Adrenal gland (tissue), 12 donors: ENCODE measurements around the gene TPO. TPM values are rescaled to one million over a fixed set of nuclear protein-coding genes. Genes with fewer than 3 reads are reported as not detected.

ENCODE experiments used
- DNase-seq, 7 donors: peaks; one replicate each; pipeline ENCODE4 v3.0.0-alpha.2; 2019 to 2020
- H3K27ac ChIP-seq, 5 donors: fragments of 200-600 bp; sonication (generic) in 4 of 5; 1 replicate in 3 of 5; 2 replicates in 2 of 5; pipeline versions ENCODE4 v1.5.1 to v1.8.0; 2016 to 2020; ENCODE audit warnings: mild to moderate bottlenecking in 1 of 5
- H3K27me3 ChIP-seq: fragments of 200-600 bp; 2 replicates; pipeline ENCODE4 v1.8.0; 2021
- H3K36me3 ChIP-seq, 2 donors: fragments of 200-600 bp; replicated peaks in 1 of 2; 1 replicate in 1 of 2; 2 replicates in 1 of 2; pipeline versions ENCODE4 v1.5.1 to v1.8.0; 2018 to 2022
- H3K4me1 ChIP-seq, 2 donors: fragments of 200-600 bp; replicated peaks in 1 of 2; 1 replicate in 1 of 2; 2 replicates in 1 of 2; pipeline versions ENCODE4 v1.5.1 to v1.8.0; 2018 to 2021
- H3K4me3 ChIP-seq, 4 donors: fragments of 200-600 bp; sonication (generic) in 3 of 4; one replicate each; pipeline ENCODE4 v1.5.1; 2016 to 2018
- H3K9me3 ChIP-seq, 3 donors: fragments of 200-600 bp; sonication (generic) in 1 of 3; replicated peaks in 1 of 3; 1 replicate in 2 of 3; 2 replicates in 1 of 3; pipeline versions ENCODE4 v1.5.1 to v1.8.0; 2016 to 2021
- POLR2A ChIP-seq, 2 donors: fragments of 450-650 bp; IDR thresholded peaks; one replicate each; pipeline ENCODE4 v1.6.1; 2017; ENCODE audit warnings: antibody characterized with exemption in 2 of 2, mild to moderate bottlenecking in 2 of 2, moderate library complexity in 1 of 2
- WGBS, 4 donors: extraction: QIAGEN DNeasy Blood & Tissue Kit in 2 of 4; methylation state at CpG; one replicate each; pipeline versions ENCODE4 v1.1.5 to v1.1.7; 2013 to 2017; 5-methylcytosine and 5-hydroxymethylcytosine counted together
- intact Hi-C, 2 donors: fragments of 100-400 bp; cut with DNase I; formaldehyde crosslinking; loops; one replicate each; pipeline versions ENCODE4 v1.14.1 to v1.15.0; 2022 to 2023
- polyA plus RNA-seq, 3 donors: library from polyadenylated mRNA; stranded (reverse); fragments of 200-250 nt in 2 of 3; fragments of 350-450 nt in 1 of 3; fragmentation: Illumina TruSeq in 1 of 3; extraction: RNeasy Lipid Tissue Mini Kit (QIAGEN cat#74804) in 1 of 3; gene quantifications; one replicate each; pipeline ENCODE4 v1.2.3, GENCODE V29; 2013 to 2014
- total RNA-seq, 9 donors: library from RNA; depleted of rRNA in 4 of 9; stranded (reverse); fragments of >200 nt in 4 of 9; fragments of 120-200 nt in 1 of 9; fragmentation: NEBNext Ultra II Directional in 1 of 9; extraction: Animal tissue kit (Norgen Biotek cat#: 25700) in 1 of 9; gene quantifications; one replicate each; pipeline versions ENCODE4 v1.1.0 to v1.2.4, GENCODE V29; 2013 to 2023
- TF ChIP-seq, protein P1 (sequence below), 6 experiments: fragments of 450-650 bp in 4 of 6; fragments of 200-600 bp in 2 of 6; sonication (generic) in 1 of 6; IDR thresholded peaks; 1 replicate in 5 of 6; 2 replicates in 1 of 6; pipeline versions ENCODE4 v1.5.1 to v1.8.0; 2016 to 2021; ENCODE audit warnings: antibody characterized with exemption in 6 of 6, mild to moderate bottlenecking in 2 of 6, moderate library complexity in 1 of 6
- donor health status: healthy with polysubstance abuse.
- donor health status: Bipolar disorder and iron deficiency.
- donor health status: DM: yes; HTN: yes; CAD: no.
- donor health status: DM: no; HTN: no; CAD: no.
- donor health status: DM: no; HTN: no; CAD: no.
- donor health status: DM: yes; HTN: yes; CAD: no.

Gene TPO
- total and polyA plus RNA-seq, 12 donors, result 0.08 to 16.0 (median 1.6) TPM; not detected in 8

DNA sequence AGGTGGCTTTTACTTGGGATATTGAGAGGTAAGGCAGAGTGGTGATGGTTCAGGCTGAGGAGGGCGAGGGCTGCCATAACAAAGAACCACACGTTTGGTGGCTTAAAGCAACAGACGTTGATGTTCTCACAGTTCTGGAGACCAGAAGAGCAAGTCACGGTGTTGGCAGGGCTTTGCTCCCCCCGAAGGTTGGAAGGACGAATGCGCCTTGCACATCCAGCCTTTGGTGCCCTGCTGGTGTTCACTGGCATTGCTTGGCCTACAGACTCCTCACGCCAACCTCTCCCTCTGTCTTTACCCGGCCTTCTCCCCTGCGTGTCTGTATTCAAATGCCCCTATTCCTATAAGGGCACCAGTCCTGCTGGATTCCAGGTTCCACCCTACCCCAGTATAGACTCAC is 125.4 kb downstream of the TPO start:
- Histone ChIP-seq H3K36me3 (no peaks in the 10 kb centered on the region), H3K4me1 (no peaks in the 10 kb centered on the region), H3K9me3 (no peaks in the 10 kb centered on the region), H3K27ac (no peak overlapping the region), H3K27me3 (no peaks in the 10 kb centered on the region), H3K4me3 (no peak overlapping the region)
- no peak for TF ChIP-seq POLR2A (IDR thresholded peaks at IDR 0.05)
- TF ChIP-seq, protein P1, sequence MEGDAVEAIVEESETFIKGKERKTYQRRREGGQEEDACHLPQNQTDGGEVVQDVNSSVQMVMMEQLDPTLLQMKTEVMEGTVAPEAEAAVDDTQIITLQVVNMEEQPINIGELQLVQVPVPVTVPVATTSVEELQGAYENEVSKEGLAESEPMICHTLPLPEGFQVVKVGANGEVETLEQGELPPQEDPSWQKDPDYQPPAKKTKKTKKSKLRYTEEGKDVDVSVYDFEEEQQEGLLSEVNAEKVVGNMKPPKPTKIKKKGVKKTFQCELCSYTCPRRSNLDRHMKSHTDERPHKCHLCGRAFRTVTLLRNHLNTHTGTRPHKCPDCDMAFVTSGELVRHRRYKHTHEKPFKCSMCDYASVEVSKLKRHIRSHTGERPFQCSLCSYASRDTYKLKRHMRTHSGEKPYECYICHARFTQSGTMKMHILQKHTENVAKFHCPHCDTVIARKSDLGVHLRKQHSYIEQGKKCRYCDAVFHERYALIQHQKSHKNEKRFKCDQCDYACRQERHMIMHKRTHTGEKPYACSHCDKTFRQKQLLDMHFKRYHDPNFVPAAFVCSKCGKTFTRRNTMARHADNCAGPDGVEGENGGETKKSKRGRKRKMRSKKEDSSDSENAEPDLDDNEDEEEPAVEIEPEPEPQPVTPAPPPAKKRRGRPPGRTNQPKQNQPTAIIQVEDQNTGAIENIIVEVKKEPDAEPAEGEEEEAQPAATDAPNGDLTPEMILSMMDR (IDR thresholded peaks at IDR 0.05), result peak in 1 of 6 experiments; percentile 8
- intact Hi-C loops, result no loop called here
- WGBS, 4 donors, result 55 to 59% (median 55%) methylated on average over 9 to 10 of the region's 10 CpGs
- no peak for DNase-seq

DNA sequence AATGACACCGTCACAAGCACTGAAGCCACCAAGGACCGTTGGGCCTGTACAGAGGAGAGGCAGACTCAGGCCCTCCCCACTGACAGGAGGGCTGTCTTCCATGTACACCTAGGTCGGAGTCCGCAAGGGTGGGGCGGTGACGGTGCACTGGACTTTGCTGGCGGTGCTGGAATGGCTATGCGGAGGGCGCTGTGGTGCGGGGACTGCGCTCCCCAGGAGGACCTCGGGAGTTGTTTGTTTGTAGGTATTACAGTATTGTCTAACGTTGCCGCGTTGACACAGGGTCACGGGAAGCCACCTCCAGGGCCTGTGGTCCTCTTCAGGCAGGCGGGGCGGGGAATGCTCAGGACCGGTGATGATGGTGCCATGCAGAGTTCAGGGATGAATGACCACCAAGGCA is 126.2 kb downstream of the TPO start:
- no peak for DNase-seq

DNA sequence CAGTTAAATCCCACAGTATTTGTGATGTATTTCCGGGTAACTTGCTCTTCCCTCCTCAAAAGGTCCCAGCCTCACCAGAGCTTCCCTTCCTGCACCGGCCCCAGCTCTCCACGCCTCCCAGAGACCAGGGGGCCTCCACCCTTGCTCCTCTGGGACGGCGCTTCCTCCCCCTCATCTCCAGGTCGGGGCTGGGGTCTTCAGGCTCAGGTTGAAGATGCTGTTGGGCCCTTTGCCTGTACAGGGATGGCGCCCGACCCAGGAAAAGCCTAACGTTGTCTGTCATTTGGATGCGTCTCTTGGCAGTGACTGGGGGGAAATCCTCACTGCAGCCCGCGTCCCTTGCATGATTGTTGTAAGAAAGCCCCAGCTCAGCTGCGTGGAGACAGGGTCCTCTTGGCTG is 126.7 kb downstream of the TPO start:
- TF ChIP-seq, protein P1 (IDR thresholded peaks at IDR 0.05), result no peak
- no peaks in the 10 kb centered on the region for H3K9me3 ChIP-seq
- intact Hi-C loops, result loop anchor here (10.0 kb wide), 2 partner anchors 685 to 825 kb away; no protein-coding TSS in a partner anchor
- no peak overlapping the region for H3K27ac ChIP-seq
- DNase-seq, result no peak
- no peaks in the 10 kb centered on the region for H3K27me3 ChIP-seq
- no peaks in the 10 kb centered on the region for H3K4me1 ChIP-seq
- H3K4me3 ChIP-seq, result no peak overlapping the region
- WGBS, 4 donors, result 76 to 85% (median 78%) methylated on average over 5 to 13 of the region's 13 CpGs
- no peaks in the 10 kb centered on the region for H3K36me3 ChIP-seq

More for the DNA sequence above, 126.2 kb downstream of the TPO start:
- H3K27me3 ChIP-seq, result no peaks in the 10 kb centered on the region
- no peaks in the 10 kb centered on the region for H3K36me3 ChIP-seq
- no peak overlapping the region for H3K4me3 ChIP-seq
- no peaks in the 10 kb centered on the region for H3K4me1 ChIP-seq
- no peak overlapping the region for H3K27ac ChIP-seq
- intact Hi-C loops, result no loop called here
- 82 to 91% (median 89%) methylated on average over 11 to 19 of the region's 19 CpGs for WGBS, 4 donors
- no peaks in the 10 kb centered on the region for H3K9me3 ChIP-seq
- TF ChIP-seq, protein P1 (IDR thresholded peaks at IDR 0.05), result no peak
- no peak for TF ChIP-seq POLR2A (IDR thresholded peaks at IDR 0.05)

DNA sequence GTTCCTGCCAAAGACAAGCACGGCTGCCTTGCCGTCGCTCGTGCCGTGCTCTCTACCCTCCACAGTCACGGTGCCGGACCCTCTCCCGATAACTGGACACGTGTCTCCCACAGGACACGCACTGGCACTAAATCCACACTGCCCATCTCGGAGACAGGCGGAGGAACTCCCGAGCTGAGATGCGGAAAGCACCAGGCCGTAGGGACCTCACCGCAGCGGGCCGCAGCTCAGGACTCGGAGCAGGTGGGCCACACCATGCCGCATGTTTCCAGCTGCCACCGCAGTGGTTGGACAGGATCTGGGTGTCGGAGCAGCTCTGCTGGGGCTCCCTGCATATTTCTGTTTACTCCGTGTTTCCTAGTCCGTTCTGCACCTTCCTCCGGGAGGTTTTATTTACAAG is 127.2 kb downstream of the TPO start:
- H3K4me3 ChIP-seq, result no peak overlapping the region
- H3K27ac ChIP-seq, result no peak overlapping the region
- intact Hi-C loops, result loop anchor here (10.0 kb wide), 2 partner anchors 686 to 826 kb away; no protein-coding TSS in a partner anchor
- H3K9me3 ChIP-seq, result no peaks in the 10 kb centered on the region
- WGBS, 4 donors, result 82 to 92% (median 90%) methylated on average over 15 to 25 of the region's 25 CpGs
- H3K36me3 ChIP-seq, result no peaks in the 10 kb centered on the region
- TF ChIP-seq, protein P1 (IDR thresholded peaks at IDR 0.05), result no peak
- no peak for TF ChIP-seq POLR2A (IDR thresholded peaks at IDR 0.05)
- no peak for DNase-seq
- H3K4me1 ChIP-seq, result no peaks in the 10 kb centered on the region
- no peaks in the 10 kb centered on the region for H3K27me3 ChIP-seq
